K562 (cell line): ENCODE data around the gene RNU1-4. TPM values are rescaled to one million over a fixed set of nuclear protein-coding genes. Genes with fewer than 3 reads are reported as not detected.
"Not testable (repeated sequence)": the region's sequence is repeated elsewhere in the genome, so short reads cannot be mapped to it uniquely, and the experiment has no call there.

Source experiments
- ATAC-seq: fragments of 200-7000 bp; cut with Tn5 transposase; 3 replicates; pipeline ENCODE4 v1.9.1; 2020; ENCODE audit warnings: moderate library complexity
- BruUV-seq: library from RNA; stranded (reverse); fragments of 400-500 nt; replicated peaks from 2 replicates; lab custom pipeline; 2021; lab: Mats Ljungman, UMichigan
- CTCF ChIA-PET: fragments of 300-600 bp; formaldehyde crosslinking; extraction: SDS; loops from one replicate; lab custom pipeline; 2021; ENCODE audit warnings: low intra/inter-chr PET ratio; lab: Yijun Ruan, JAX
- POLR2A ChIA-PET: fragments of 300-600, 350-650 bp; sonication (Branson Sonifier 250); formaldehyde crosslinking; extraction: SDS; loops from one replicate; lab custom pipeline; 2021; ENCODE audit warnings: antibody characterized with exemption, inconsistent platforms; lab: Yijun Ruan, JAX
- DNase-seq, 4 experiments: peaks; one replicate each; pipeline versions ENCODE4 v3.0.0 to v3.0.0-alpha.2; 2011 to 2018; ENCODE audit warnings: low spot score in 3 of 4, mixed read lengths in 3 of 4; ENCODE audit errors: extremely low read depth in 1 of 4
- FAIRE-seq: peaks from 2 replicates; lab custom pipeline; 2011; peaks lifted over from hg19 to GRCh38; lab: Jason Lieb, UNC
- H2AFZ ChIP-seq: 2 replicates; pipeline ENCODE4 v1.6.0; 2011; ENCODE audit warnings: low read depth, low read length, control low read depth, inconsistent platforms
- H3K27ac ChIP-seq: fragments of 200-600 bp; 3 replicates; pipeline ENCODE4 v1.8.0; 2011; ENCODE audit warnings: low read depth, mild to moderate bottlenecking, control low read depth, inconsistent platforms, low read length, moderate library complexity, mixed read lengths; ENCODE audit errors: extremely low read depth
- H3K27me3 ChIP-seq, 2 experiments: fragments of 300-600 bp in 1 of 2; 2 replicates in 1 of 2; 3 replicates in 1 of 2; pipeline versions ENCODE4 v1.6.0 to v1.8.0; 2011; ENCODE audit warnings: inconsistent platforms in 2 of 2, low read length in 2 of 2, mild to moderate bottlenecking in 1 of 2, mixed read lengths in 1 of 2, moderate library complexity in 1 of 2; ENCODE audit not compliant: control insufficient read depth in 2 of 2, insufficient read depth in 2 of 2
- H3K36me3 ChIP-seq: fragments of 300-600 bp; 3 replicates; pipeline ENCODE4 v1.8.0; 2011; ENCODE audit warnings: mild to moderate bottlenecking, low read length, inconsistent platforms; ENCODE audit not compliant: control insufficient read depth, insufficient read depth
- H3K4me1 ChIP-seq, 2 experiments: fragments of 200-600 bp in 1 of 2; replicated peaks in 1 of 2; 2 replicates in 1 of 2; 3 replicates in 1 of 2; pipeline versions ENCODE4 v1.5.1 to v1.8.0; 2011; ENCODE audit warnings: inconsistent platforms in 2 of 2, low read length in 2 of 2, mild to moderate bottlenecking in 1 of 2, mixed read lengths in 1 of 2, moderate library complexity in 1 of 2; ENCODE audit not compliant: control insufficient read depth in 2 of 2, insufficient read depth in 2 of 2
- H3K4me2 ChIP-seq: 2 replicates; pipeline ENCODE4 v1.6.1; 2011; ENCODE audit warnings: low read length, control low read depth, inconsistent platforms, mixed read lengths; ENCODE audit not compliant: insufficient read depth
- H3K4me3 ChIP-seq: fragments of 200-600 bp; sonication (generic), shearing (Covaris generic); 2 replicates; pipeline ENCODE4 v1.5.1; 2016; ENCODE audit warnings: control low read depth, inconsistent platforms
- H3K79me2 ChIP-seq: fragments of 200-600 bp; 3 replicates; pipeline ENCODE4 v1.8.0; 2011; ENCODE audit warnings: low read length, inconsistent platforms; ENCODE audit not compliant: control insufficient read depth, insufficient read depth
- H3K9ac ChIP-seq, 2 experiments: 2 replicates each; pipeline versions ENCODE4 v1.6.0 to v1.6.1; 2011; ENCODE audit warnings: low read depth in 2 of 2, low read length in 2 of 2, control low read depth in 1 of 2, inconsistent platforms in 1 of 2, mild to moderate bottlenecking in 1 of 2, mixed read lengths in 1 of 2; ENCODE audit not compliant: insufficient read depth in 1 of 2
- H3K9me1 ChIP-seq: one replicate; pipeline ENCODE4 v1.6.0; 2011; ENCODE audit warnings: inconsistent platforms, mild to moderate bottlenecking, low read length, moderate library complexity; ENCODE audit not compliant: control insufficient read depth, insufficient read depth
- H3K9me3 ChIP-seq: replicated peaks from 2 replicates; pipeline ENCODE4 v1.5.1; 2011; ENCODE audit warnings: low read depth, low read length, inconsistent platforms; ENCODE audit not compliant: control insufficient read depth, insufficient read depth
- H4K20me1 ChIP-seq: replicated peaks from 2 replicates; pipeline ENCODE4 v1.6.1; 2011; ENCODE audit warnings: low read length, inconsistent platforms, mixed read lengths; ENCODE audit not compliant: control insufficient read depth, insufficient read depth
- CBFA2T3 ChIP-seq: fragments of 450-650 bp; IDR thresholded peaks from 2 replicates; pipeline ENCODE4 v1.6.1; 2017
- NRF1 ChIP-seq, 2 experiments: fragments of 450-650 bp; IDR thresholded peaks in 1 of 2; conservative IDR thresholded peaks in 1 of 2; 2 replicates each; pipeline ENCODE4 v1.6.1; 2014; ENCODE audit warnings: mild to moderate bottlenecking in 2 of 2
- SOX6 ChIP-seq: fragments of 450-650 bp; IDR thresholded peaks from 2 replicates; pipeline ENCODE4 v1.6.1; 2014; ENCODE audit warnings: mild to moderate bottlenecking
- WGBS: fragments of 100-300 bp; shearing (Covaris generic); methylation state at CpG from one replicate; pipeline ENCODE4 v1.1.6; 2016; ENCODE audit warnings: low coverage, mixed read lengths; ENCODE audit not compliant: insufficient coverage; ENCODE audit errors: missing lambda C conversion rate; 5-methylcytosine and 5-hydroxymethylcytosine counted together
- in situ Hi-C: fragments of 300-500 bp; cut with MboI; formaldehyde crosslinking; loops from 4 replicates; pipeline ENCODE4 v1.15.0; 2018; ENCODE audit warnings: inconsistent platforms, mixed read lengths
- intact Hi-C: fragments of 100-400 bp; cut with micrococcal nuclease; formaldehyde crosslinking; loops from 2 replicates; pipeline ENCODE4 v1.14.2; 2022
- polyA plus RNA-seq, 8 experiments: library from polyadenylated mRNA; depleted of rRNA in 4 of 8; stranded (reverse) in 5 of 8; unstranded in 3 of 8; fragments of >200 nt; fragmentation: Nextera tagmentation in 2 of 8; fragmentation: Illumina TruSeq in 1 of 8; extraction: Ambion mirVana in 2 of 8; extraction: Trizol in 1 of 8; gene quantifications; 2 replicates each; pipeline versions ENCODE4 v1.2.1 to v1.2.3, GENCODE V29; 2011 to 2014; ENCODE audit warnings: inconsistent platforms in 1 of 8, missing spikeins in 1 of 8
- total RNA-seq, 7 experiments: library from RNA; depleted of rRNA in 6 of 7; stranded (reverse); fragments of >200 nt in 6 of 7; fragmentation: Illumina TruSeq in 2 of 7; extraction: Trizol in 2 of 7; gene quantifications; 2 replicates each; pipeline versions ENCODE4 v1.2.1 to v1.2.3, GENCODE V29; 2011 to 2021; ENCODE audit warnings: low replicate concordance in 1 of 7
- TF ChIP-seq, protein P1 (sequence below), 2 experiments: IDR thresholded peaks in 1 of 2; conservative IDR thresholded peaks in 1 of 2; 2 replicates each; pipeline ENCODE4 v1.6.1; 2016; ENCODE audit warnings: low read depth in 2 of 2, mild to moderate bottlenecking in 1 of 2, missing compliant biosample characterization in 1 of 2, missing genetic modification characterization in 1 of 2, moderate library complexity in 1 of 2
- TF ChIP-seq, protein P2 (sequence below): sonication (generic); IDR thresholded peaks from 2 replicates; pipeline ENCODE4 v1.6.1; 2016

The RNU1-4 gene
- total and polyA plus RNA-seq, 9 of the 15 experiments (the other 6 are each of a cell fraction or from before 2014, with no cell fraction given): under 0.01 to 32,823 (median 2,538) TPM; not detected in 4

DNA sequence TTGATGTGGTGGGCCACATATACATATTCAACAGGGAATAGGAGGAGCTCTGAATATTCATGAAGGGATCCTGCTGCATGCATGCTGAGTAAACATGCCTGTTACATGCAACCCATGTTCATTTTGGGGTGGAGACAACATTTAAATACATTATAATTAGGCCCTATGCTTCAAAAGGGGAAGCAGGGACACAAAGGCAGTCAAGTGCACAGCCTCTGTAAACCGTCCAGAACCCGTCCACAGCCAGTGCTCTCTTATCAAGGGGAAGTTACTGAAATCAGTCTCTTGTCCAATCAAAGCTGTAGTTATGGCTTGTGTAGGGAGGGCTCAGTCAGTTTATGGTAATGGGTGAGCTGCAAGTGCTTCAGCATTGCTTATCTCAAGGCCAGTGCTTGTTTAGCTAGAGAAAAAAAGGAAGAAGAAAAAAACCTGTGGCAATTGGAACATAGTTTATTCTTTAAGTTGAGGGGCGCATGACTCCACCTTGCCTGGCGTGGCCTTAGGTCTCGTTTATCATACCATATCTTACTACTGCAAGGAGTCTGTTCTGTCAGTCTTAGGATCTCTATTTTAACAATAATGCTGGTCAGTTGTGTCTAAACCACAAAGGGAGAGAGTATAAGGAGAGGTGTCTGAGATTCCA is 7.9 kb upstream of the RNU1-4 start:
- H3K36me3 ChIP-seq, CTCF ChIA-PET, H3K4me1 ChIP-seq, BruUV-seq, H3K4me3 ChIP-seq, H4K20me1 ChIP-seq, H3K27ac ChIP-seq, in situ Hi-C loops, H3K79me2 ChIP-seq, FAIRE-seq, H3K9me3 ChIP-seq, H2AFZ ChIP-seq, H3K9me1 ChIP-seq, DNase-seq, H3K9ac ChIP-seq, POLR2A ChIA-PET, H3K27me3 ChIP-seq, H3K4me2 ChIP-seq, intact Hi-C loops: not testable (repeated sequence)
- peak; percentile 86 for ATAC-seq
- TF ChIP-seq SOX6 (0 out of 2 replicates have a peak, but pooled peaks have one; percentile 18), NRF1 (conservative IDR thresholded peaks at IDR 0.05 in 1 of 2, IDR thresholded peaks at IDR 0.05 in 1 of 2) (0 out of 4 replicates have a peak, but pooled peaks of 1 of the 2 experiments have one; percentile 15), CBFA2T3 (0 out of 2 replicates have a peak, but pooled peaks have one; percentile 8)
- TF ChIP-seq, protein P1, sequence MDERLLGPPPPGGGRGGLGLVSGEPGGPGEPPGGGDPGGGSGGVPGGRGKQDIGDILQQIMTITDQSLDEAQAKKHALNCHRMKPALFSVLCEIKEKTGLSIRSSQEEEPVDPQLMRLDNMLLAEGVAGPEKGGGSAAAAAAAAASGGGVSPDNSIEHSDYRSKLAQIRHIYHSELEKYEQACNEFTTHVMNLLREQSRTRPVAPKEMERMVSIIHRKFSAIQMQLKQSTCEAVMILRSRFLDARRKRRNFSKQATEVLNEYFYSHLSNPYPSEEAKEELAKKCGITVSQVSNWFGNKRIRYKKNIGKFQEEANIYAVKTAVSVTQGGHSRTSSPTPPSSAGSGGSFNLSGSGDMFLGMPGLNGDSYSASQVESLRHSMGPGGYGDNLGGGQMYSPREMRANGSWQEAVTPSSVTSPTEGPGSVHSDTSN (CRISPR knock-in tag; IDR thresholded peaks at IDR 0.05; ENCODE audit: low read depth): not testable (repeated sequence)
- TF ChIP-seq, protein P1 (tag; conservative IDR thresholded peaks at IDR 0.05; ENCODE audit: low read depth): 0 out of 2 replicates have a peak, but pooled peaks have one; percentile 7
- TF ChIP-seq, protein P2, sequence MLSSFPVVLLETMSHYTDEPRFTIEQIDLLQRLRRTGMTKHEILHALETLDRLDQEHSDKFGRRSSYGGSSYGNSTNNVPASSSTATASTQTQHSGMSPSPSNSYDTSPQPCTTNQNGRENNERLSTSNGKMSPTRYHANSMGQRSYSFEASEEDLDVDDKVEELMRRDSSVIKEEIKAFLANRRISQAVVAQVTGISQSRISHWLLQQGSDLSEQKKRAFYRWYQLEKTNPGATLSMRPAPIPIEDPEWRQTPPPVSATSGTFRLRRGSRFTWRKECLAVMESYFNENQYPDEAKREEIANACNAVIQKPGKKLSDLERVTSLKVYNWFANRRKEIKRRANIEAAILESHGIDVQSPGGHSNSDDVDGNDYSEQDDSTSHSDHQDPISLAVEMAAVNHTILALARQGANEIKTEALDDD: peak; percentile 63
- 0% methylated on average over 3 of the region's 5 CpGs for WGBS

GRCh38 chr1:16741230-16741629 is 914 bp downstream of the RNU1-4 start:
- H3K79me2 ChIP-seq, H3K27ac ChIP-seq, H3K4me3 ChIP-seq, H2AFZ ChIP-seq, H3K27me3 ChIP-seq, H4K20me1 ChIP-seq, intact Hi-C loops, FAIRE-seq, H3K4me2 ChIP-seq, H3K9ac ChIP-seq, BruUV-seq, ATAC-seq, POLR2A ChIA-PET, H3K36me3 ChIP-seq, DNase-seq, H3K9me3 ChIP-seq, H3K9me1 ChIP-seq, H3K4me1 ChIP-seq, CTCF ChIA-PET: not testable (repeated sequence)
- in situ Hi-C loops: loop anchor here (5.0 kb wide), 1 partner anchor 156 kb away; the partner anchor contains the start of gene RNU1-2
- WGBS: no CpG with 5 or more reads among the region's 11 CpGs
